PC-9 (cell line): ENCODE measurements around the gene LRCH4. TPM values are rescaled to one million over a fixed set of nuclear protein-coding genes. Genes with fewer than 3 reads are reported as not detected.

ENCODE experiments used
- BruUV-seq: library from RNA; stranded (reverse); fragments of 400-500 nt; replicated peaks from 2 replicates; lab custom pipeline; 2021; lab: Mats Ljungman, UMichigan
- CTCF ChIA-PET: fragments of 300-600 bp; sonication (Branson Sonifier 250); formaldehyde crosslinking; loops from one replicate; lab custom pipeline; 2022; ENCODE audit warnings: antibody characterized with exemption; lab: Charles Lee
- POLR2A ChIA-PET: fragments of 300-600 bp; sonication (Branson Sonifier 250); formaldehyde crosslinking; loops from one replicate; lab custom pipeline; 2022; ENCODE audit warnings: antibody characterized with exemption; ENCODE audit not compliant: unreplicated experiment; lab: Charles Lee
- DNase-seq, 2 experiments: peaks; one replicate each; pipeline versions ENCODE4 v3.0.0 to v3.0.0-alpha.2; 2015 to 2022; ENCODE audit warnings: mixed read lengths in 1 of 2
- H2AFZ ChIP-seq: fragments of 200-600 bp; sonication (generic); 2 replicates; pipeline ENCODE4 v1.8.1; 2017; ENCODE audit warnings: antibody characterized with exemption
- H3F3A ChIP-seq: fragments of 200-600 bp; sonication (generic); 2 replicates; pipeline ENCODE4 v1.8.1; 2017; ENCODE audit warnings: antibody characterized with exemption, mild to moderate bottlenecking, low read depth; ENCODE audit not compliant: insufficient read depth
- H3K27ac ChIP-seq: fragments of 200-600 bp; sonication (generic); 2 replicates; pipeline ENCODE4 v1.6.1; 2016; ENCODE audit warnings: mixed run types
- H3K27me3 ChIP-seq: fragments of 200-600 bp; sonication (generic); 2 replicates; pipeline ENCODE4 v1.6.1; 2016; ENCODE audit warnings: low read depth, mixed run types; ENCODE audit not compliant: insufficient read depth
- H3K36me3 ChIP-seq: fragments of 200-600 bp; sonication (generic); 2 replicates; pipeline ENCODE4 v1.6.1; 2016; ENCODE audit warnings: low read depth, mixed run types
- H3K4me1 ChIP-seq: fragments of 200-600 bp; sonication (generic); replicated peaks from 2 replicates; pipeline ENCODE4 v1.6.1; 2016; ENCODE audit warnings: mixed run types; ENCODE audit not compliant: insufficient read depth
- H3K4me2 ChIP-seq: fragments of 200-600 bp; sonication (generic); 2 replicates; pipeline ENCODE4 v1.6.1; 2017; ENCODE audit warnings: mixed run types
- H3K4me3 ChIP-seq: fragments of 200-600 bp; sonication (generic); 2 replicates; pipeline ENCODE4 v1.6.1; 2016; ENCODE audit warnings: mixed run types
- H3K79me2 ChIP-seq: fragments of 200-600 bp; sonication (generic); 2 replicates; pipeline ENCODE4 v1.6.1; 2017; ENCODE audit warnings: low read depth, mixed run types
- H3K9me2 ChIP-seq: fragments of 200-600 bp; sonication (generic); 2 replicates; pipeline ENCODE4 v1.8.1; 2017; ENCODE audit warnings: mild to moderate bottlenecking; ENCODE audit not compliant: insufficient read depth
- H3K9me3 ChIP-seq: fragments of 200-600 bp; sonication (generic); 2 replicates; pipeline ENCODE4 v1.8.1; 2016; ENCODE audit warnings: low read depth; ENCODE audit not compliant: insufficient read depth
- H4K20me1 ChIP-seq: fragments of 200-600 bp; sonication (generic); 2 replicates; pipeline ENCODE4 v1.8.1; 2017; ENCODE audit not compliant: insufficient read depth
- EZH2 ChIP-seq: fragments of 200-600 bp; sonication (generic); IDR thresholded peaks from 2 replicates; pipeline ENCODE4 v1.8.0; 2017; ENCODE audit warnings: antibody characterized with exemption, low read depth
- intact Hi-C: fragments of 100-400 bp; cut with micrococcal nuclease; formaldehyde crosslinking; loops from one replicate; pipeline ENCODE4 v1.10.0; 2022; ENCODE audit not compliant: unreplicated experiment
- total RNA-seq: library from RNA; stranded (reverse); gene quantifications from 2 replicates; pipeline ENCODE4 v1.2.3, GENCODE V29; 2021
- TF ChIP-seq, protein P1 (sequence below): fragments of 200-600 bp; sonication (generic); conservative IDR thresholded peaks from 2 replicates; pipeline ENCODE4 v1.6.1; 2017; ENCODE audit warnings: mixed run types, antibody characterized with exemption, mild to moderate bottlenecking, moderate library complexity

LRCH4 gene
- total RNA-seq, 1 experiment from 2014 or later: 89.6 TPM

DNA sequence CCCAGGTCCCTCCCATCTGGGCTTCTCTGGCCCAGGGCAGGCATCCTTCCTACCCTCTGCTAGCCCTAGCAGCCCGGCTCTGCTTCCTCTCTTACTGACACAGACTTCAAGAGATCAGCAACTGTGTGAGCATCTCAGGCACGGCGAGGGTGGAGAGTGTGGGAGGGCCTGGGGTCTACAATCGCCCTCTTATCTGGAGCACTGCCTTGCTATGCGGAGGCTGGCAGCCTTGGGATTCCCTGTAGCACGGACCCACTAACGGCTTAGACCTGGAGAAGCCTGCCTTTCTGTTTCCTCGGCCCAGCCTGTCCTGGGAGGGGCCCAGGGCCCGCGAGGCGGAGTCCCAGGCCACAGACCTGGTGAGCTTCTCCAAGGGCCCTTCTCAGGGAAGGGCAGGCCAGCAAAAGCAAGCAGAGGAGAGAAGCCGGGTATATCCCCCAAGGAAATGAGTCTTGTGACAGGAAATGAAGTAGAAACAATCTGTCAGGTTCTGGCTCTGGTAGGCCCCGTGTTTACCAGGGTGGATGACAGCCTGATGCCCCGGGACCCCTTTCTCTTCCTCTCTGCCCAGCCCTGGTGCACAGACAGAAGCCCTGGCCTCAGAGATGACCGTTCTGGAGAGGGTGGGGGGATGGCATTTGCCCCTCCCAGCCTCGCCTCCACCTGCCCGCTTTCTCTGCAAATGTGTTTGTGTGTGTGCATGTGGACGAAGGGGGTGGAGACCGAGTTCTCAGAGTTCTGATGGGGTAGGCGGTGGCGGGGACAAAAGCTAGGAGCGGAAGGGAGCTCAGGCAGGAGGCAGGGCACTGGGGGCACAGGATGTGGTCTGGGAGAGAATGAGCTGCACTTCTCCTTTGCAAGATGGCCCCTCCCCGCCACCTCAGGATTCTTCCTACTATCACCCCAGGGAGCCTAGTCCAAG is 2.5 kb downstream of the LRCH4 start:
- CTCF ChIA-PET: interaction anchor here (0.5 to 1.1 kb wide), 4 partner anchors 23 to 288 kb away, joined by 3 to 7 read pairs (median 5); no protein-coding TSS in a partner anchor
- intact Hi-C loops: loop anchor here (2.0 to 10.0 kb wide), 4 partner anchors 45 to 501 kb away; partner anchors contain the start of genes AGFG2, EPHB4, GIGYF1 and TRIM56
- Histone ChIP-seq H4K20me1 (peaks cover 2% of the 10 kb centered on the region; the same call in 1 of the 2 replicates), H2AFZ (no peak overlapping the region), H3K36me3 (0 out of 2 replicates have a peak, but pooled peaks cover 10% of the 10 kb centered on the region), H3K4me1 (peaks cover 19% of the 10 kb centered on the region), H3K27me3 (no peaks in the 10 kb centered on the region), H3K27ac (0 out of 2 replicates have a peak overlapping the region, but pooled peaks have one; percentile 21), H3K79me2 (peaks cover 29% of the 10 kb centered on the region), H3K4me3 (peak overlapping the region; percentile 60; the same call in 1 of the 2 replicates), H3F3A (peaks cover 23% of the 10 kb centered on the region), H3K9me3 (no peaks in the 10 kb centered on the region), H3K4me2 (peak overlapping the region; percentile 85), H3K9me2 (no peaks in the 10 kb centered on the region)
- POLR2A ChIA-PET: interaction anchor here (0.5 to 2.6 kb wide), 14 partner anchors 22 to 630 kb away, joined by 3 to 53 read pairs (median 9); partner anchors contain the start of genes MOSPD3, SLC12A9 and ZCWPW1
- DNase-seq: peak in 1 of 2 experiments; percentile 75
- TF ChIP-seq EZH2: no peak
- TF ChIP-seq, protein P1, sequence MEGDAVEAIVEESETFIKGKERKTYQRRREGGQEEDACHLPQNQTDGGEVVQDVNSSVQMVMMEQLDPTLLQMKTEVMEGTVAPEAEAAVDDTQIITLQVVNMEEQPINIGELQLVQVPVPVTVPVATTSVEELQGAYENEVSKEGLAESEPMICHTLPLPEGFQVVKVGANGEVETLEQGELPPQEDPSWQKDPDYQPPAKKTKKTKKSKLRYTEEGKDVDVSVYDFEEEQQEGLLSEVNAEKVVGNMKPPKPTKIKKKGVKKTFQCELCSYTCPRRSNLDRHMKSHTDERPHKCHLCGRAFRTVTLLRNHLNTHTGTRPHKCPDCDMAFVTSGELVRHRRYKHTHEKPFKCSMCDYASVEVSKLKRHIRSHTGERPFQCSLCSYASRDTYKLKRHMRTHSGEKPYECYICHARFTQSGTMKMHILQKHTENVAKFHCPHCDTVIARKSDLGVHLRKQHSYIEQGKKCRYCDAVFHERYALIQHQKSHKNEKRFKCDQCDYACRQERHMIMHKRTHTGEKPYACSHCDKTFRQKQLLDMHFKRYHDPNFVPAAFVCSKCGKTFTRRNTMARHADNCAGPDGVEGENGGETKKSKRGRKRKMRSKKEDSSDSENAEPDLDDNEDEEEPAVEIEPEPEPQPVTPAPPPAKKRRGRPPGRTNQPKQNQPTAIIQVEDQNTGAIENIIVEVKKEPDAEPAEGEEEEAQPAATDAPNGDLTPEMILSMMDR: no peak
- BruUV-seq: no TSS peak

GRCh38 chr7:100582650-100583049 is 3.3 kb downstream of the LRCH4 start:
- no TSS peak for BruUV-seq
- H3K79me2 ChIP-seq: peaks cover 29% of the 10 kb centered on the region
- H3K4me3 ChIP-seq: no peak overlapping the region
- DNase-seq: no peak
- ChIA-PET CTCF (no interaction called here), POLR2A (no interaction called here)
- peaks cover 19% of the 10 kb centered on the region for H3K4me1 ChIP-seq
- no peaks in the 10 kb centered on the region for H3K9me2 ChIP-seq
- no peak overlapping the region for H2AFZ ChIP-seq
- peaks cover 2% of the 10 kb centered on the region; the same call in 1 of the 2 replicates for H4K20me1 ChIP-seq
- no peak for TF ChIP-seq EZH2
- TF ChIP-seq, protein P1: no peak
- H3K27ac ChIP-seq: no peak overlapping the region
- 0 out of 2 replicates have a peak, but pooled peaks cover 10% of the 10 kb centered on the region for H3K36me3 ChIP-seq
- no peaks in the 10 kb centered on the region for H3K27me3 ChIP-seq
- peaks cover 23% of the 10 kb centered on the region for H3F3A ChIP-seq
- H3K4me2 ChIP-seq: peak overlapping the region; percentile 85; the same call in 1 of the 2 replicates
- H3K9me3 ChIP-seq: no peaks in the 10 kb centered on the region
- intact Hi-C loops: loop anchor here (1.0 to 10.0 kb wide), 5 partner anchors 13 to 502 kb away; partner anchors contain the start of genes AGFG2, EPHB4, GIGYF1 and TRIM56

GRCh38 chr7:100582041-100582579 is 3.8 kb downstream of the LRCH4 start:
- DNase-seq: peak in 1 of 2 experiments; percentile 95
- Histone ChIP-seq H3K4me2 (peak overlapping the region; percentile 85; the same call in 1 of the 2 replicates), H3K4me1 (peaks cover 19% of the 10 kb centered on the region), H3K9me3 (no peaks in the 10 kb centered on the region), H3K36me3 (0 out of 2 replicates have a peak, but pooled peaks cover 10% of the 10 kb centered on the region), H3F3A (peaks cover 23% of the 10 kb centered on the region), H3K79me2 (peaks cover 29% of the 10 kb centered on the region), H3K27ac (no peak overlapping the region), H3K9me2 (no peaks in the 10 kb centered on the region), H3K4me3 (no peak overlapping the region), H3K27me3 (no peaks in the 10 kb centered on the region), H4K20me1 (peaks cover 2% of the 10 kb centered on the region; the same call in 1 of the 2 replicates), H2AFZ (no peak overlapping the region)
- intact Hi-C loops: loop anchor here (1.0 to 10.0 kb wide), 5 partner anchors 13 to 503 kb away; partner anchors contain the start of genes AGFG2, EPHB4, GIGYF1 and TRIM56
- TF ChIP-seq EZH2: no peak
- TF ChIP-seq, protein P1: no peak
- CTCF ChIA-PET: interaction anchor here (0.6 kb wide), 1 partner anchor 44 kb away, joined by 3 read pairs; no protein-coding TSS in a partner anchor
- POLR2A ChIA-PET: no interaction called here
- no TSS peak for BruUV-seq
